A549 treated with DMSO at 1 μM for 4 hours (cell line): Measurements from ENCODE around the gene SDHAF4. TPM values are rescaled to one million over a fixed set of nuclear protein-coding genes. Genes with fewer than 3 reads are reported as not detected.

Source experiments
- total RNA-seq: library from RNA; stranded (reverse); fragments of 200-300 nt; extraction: Qiagen RNA extraction; gene quantifications from 5 replicates; pipeline ENCODE4 v1.2.3, GENCODE V29; 2022; ENCODE audit warnings: low read depth

SDHAF4 gene
- total RNA-seq: 3.6 to 6.0 TPM (median 5.0 TPM) in 5 replicates

DNA sequence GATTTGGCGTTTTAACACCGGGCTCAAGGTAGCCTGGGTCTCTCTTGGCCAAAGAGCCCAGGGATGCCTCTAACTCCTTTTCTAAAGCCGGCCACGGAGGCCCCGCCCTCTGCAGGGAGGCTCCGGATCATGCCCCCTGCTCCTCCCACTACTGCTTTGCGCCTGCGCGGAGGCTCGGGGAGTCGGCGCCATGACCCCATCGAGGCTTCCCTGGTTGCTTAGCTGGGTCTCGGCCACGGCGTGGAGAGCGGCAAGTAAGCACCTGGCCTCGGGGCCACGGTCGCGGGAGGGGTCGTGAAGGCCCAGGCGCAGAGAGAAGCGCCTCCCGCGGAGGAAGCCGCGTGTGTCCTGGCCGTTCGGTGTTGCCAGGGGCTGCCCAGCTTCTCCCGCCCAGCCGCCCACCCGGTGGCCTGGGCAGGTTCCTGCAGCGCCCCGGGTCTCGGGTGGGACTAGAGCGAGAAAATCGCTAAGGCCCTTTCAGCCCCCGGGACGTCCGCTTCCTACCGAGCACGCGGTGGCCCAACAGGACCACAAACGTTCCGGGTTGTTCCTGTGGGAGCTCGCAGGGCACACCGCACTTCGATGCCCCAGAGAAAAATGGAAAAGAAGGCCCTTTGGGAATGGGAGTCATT is at the start of gene SDHAF4:
SDHAF4 (plus strand) TSS at position 180 of the 632 bp plus-strand sequence; CDS start at position 191, 11 bp downstream.

Other genes starting within 250 kb of the SDHAF4 start
- gene FAM135A, start 153.4 kb upstream of the SDHAF4 start, total RNA-seq: 8.2 to 12.6 TPM (median 11.6 TPM) in 5 replicates
- gene SMAP1, start 101.0 kb downstream of the SDHAF4 start, total RNA-seq: 15.1 to 19.1 TPM (median 16.7 TPM) in 5 replicates